AG04449 (cell line): Measurements from ENCODE around the gene FBXW8.

Experiments used
- CTCF ChIA-PET: fragments of 350-600 bp; formaldehyde crosslinking; extraction: SDS; loops from one replicate; lab custom pipeline; 2021; ENCODE audit warnings: antibody characterized with exemption; lab: Yijun Ruan, JAX
- POLR2A ChIA-PET: fragments of 400-600, 350-600 bp; formaldehyde crosslinking; extraction: SDS; loops from one replicate; lab custom pipeline; 2020; ENCODE audit warnings: antibody characterized with exemption, inconsistent platforms; lab: Yijun Ruan, JAX
- DNase-seq: peaks from one replicate; pipeline ENCODE4 v3.0.0-alpha.2; 2010; ENCODE audit warnings: low read depth, low spot score
- H3K4me3 ChIP-seq: 2 replicates; pipeline ENCODE4 v1.5.1; 2011; ENCODE audit warnings: low read depth, mild to moderate bottlenecking, control low read depth, low read length
- TF ChIP-seq, protein P1 (sequence below): IDR thresholded peaks from one replicate; pipeline ENCODE4 v1.5.1; 2011; ENCODE audit warnings: mild to moderate bottlenecking, moderate library complexity, low read length, control low read depth, inconsistent platforms; ENCODE audit not compliant: insufficient read depth; ENCODE audit errors: missing control alignments

The FBXW8 gene

DNA sequence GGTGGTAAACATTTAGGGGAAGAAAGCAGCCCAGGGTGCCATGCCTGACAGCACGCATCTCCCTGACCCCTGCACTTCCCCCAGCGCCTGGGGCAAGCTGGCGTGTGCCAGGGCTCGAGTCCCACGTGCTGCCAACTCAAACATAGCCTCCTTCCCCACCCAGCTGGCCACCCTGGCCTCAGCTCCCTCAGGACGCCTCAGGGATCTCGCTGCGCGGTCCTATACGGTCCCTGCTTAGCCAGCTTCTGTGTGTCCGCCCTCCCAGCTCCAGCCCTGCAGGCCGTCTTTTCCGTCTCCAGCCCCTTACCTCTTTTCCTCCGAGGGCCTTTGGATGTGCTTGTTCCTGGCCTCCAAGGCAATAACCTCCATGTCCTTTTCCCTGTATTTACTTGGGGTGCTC lies 117.5 kb downstream of the FBXW8 start:
- no peak overlapping the region for H3K4me3 ChIP-seq
- DNase-seq: no peak
- TF ChIP-seq, protein P1, sequence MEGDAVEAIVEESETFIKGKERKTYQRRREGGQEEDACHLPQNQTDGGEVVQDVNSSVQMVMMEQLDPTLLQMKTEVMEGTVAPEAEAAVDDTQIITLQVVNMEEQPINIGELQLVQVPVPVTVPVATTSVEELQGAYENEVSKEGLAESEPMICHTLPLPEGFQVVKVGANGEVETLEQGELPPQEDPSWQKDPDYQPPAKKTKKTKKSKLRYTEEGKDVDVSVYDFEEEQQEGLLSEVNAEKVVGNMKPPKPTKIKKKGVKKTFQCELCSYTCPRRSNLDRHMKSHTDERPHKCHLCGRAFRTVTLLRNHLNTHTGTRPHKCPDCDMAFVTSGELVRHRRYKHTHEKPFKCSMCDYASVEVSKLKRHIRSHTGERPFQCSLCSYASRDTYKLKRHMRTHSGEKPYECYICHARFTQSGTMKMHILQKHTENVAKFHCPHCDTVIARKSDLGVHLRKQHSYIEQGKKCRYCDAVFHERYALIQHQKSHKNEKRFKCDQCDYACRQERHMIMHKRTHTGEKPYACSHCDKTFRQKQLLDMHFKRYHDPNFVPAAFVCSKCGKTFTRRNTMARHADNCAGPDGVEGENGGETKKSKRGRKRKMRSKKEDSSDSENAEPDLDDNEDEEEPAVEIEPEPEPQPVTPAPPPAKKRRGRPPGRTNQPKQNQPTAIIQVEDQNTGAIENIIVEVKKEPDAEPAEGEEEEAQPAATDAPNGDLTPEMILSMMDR: no peak
- ChIA-PET CTCF (interaction anchor here (1.0 to 2.2 kb wide), 7 partner anchors 8 to 325 kb away, joined by 3 to 7 read pairs (median 4); no protein-coding TSS in a partner anchor), POLR2A (no interaction called here)

- ChIA-PET POLR2A (no interaction called here), CTCF (interaction anchor here (1.0 to 2.2 kb wide), 2 partner anchors 8 to 13 kb away, joined by 3 to 7 read pairs; no protein-coding TSS in a partner anchor)
- no peak overlapping the region for H3K4me3 ChIP-seq
- TF ChIP-seq, protein P1: no peak
- DNase-seq: no peak
Measured at GRCh38 chr12:117030187-117030900, 119.6 kb downstream of the FBXW8 start.

DNA sequence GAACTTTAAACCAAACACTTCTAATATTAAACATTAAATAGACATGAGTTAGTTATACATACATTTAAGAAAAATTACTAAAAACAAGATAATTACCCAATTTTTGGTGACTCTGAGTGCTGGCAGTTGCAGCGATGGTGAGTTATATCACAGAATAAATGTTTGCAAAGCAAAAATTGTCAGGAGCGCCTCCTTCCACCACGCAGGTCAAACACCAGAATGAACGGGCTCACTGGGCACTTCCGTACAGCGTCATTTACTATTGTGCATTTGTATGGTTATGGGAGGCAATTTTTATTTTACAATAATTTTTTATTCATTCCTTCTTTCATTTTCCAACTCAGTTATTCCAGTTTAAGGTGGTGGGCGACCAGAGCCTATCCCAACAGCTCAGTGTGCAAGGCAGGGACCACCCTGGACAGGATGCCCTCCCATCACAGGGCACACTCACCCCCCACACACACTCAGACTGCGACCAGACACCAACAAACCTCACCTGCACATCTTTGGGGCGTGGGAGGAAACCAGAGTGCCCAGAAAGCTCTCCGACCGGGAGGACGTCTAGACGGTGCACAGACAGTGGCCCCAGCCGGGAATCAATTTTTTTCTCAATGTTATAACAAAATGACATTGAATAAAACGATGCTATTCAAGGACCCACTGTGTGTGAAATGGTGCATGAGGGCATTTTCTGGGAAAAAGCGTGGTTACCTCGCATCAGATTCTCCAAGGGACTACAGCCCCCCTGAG lies 121.3 kb downstream of the FBXW8 start:
- TF ChIP-seq, protein P1: no peak
- CTCF ChIA-PET: interaction anchor here (1.3 kb wide), 1 partner anchor 14 kb away, joined by 3 read pairs; no protein-coding TSS in a partner anchor
- no peak overlapping the region for H3K4me3 ChIP-seq
- POLR2A ChIA-PET: no interaction called here
- no peak for DNase-seq

- no peak for DNase-seq
- TF ChIP-seq, protein P1: no peak
- H3K4me3 ChIP-seq: no peak overlapping the region
- ChIA-PET POLR2A (interaction anchor here (0.5 kb wide), 1 partner anchor 26 kb away, joined by 3 read pairs; no protein-coding TSS in a partner anchor), CTCF (interaction anchor here (1.3 kb wide), 1 partner anchor 15 kb away, joined by 3 read pairs; no protein-coding TSS in a partner anchor)
Measured at GRCh38 chr12:117032593-117033381, 122.0 kb downstream of the FBXW8 start.

DNA sequence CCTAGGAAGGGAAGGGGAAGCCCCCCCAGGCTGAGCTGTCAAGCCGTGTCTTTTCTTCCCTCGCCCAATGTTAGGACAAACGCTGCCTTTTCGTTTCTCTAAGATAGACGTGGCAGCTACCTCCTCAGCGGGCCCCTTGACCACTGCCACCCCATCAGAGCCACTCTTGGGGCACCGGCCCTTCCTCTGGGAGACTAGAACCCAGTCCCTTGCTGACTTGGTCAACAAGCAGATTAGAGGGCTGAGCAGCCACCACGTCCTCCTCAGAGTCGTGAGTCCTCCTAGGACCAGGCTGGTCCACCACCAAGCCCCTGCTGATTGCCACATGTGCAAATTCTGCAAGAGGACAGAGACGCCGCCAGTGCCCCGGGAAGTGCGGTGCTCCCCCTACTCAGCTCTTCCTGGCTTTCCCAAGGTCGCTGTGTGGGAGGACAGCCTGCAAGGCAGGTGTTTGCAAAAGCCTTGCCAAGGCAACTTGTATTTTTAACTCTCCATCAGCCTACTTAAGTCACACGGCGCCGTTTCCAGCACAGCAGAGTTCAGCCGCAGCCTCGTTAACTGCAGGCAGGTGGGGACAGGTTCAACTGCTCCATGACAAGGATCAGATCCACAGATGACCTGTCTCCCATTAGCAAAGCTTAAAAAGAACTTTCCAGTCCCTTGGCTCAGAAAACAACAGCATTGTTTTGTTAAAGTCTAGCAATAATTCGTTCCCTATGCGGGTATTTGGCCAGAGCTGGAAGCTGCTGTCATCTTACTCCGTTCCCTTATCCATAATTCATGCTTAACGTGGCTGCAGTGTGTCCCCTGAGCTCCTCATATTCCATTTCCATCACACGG lies 122.9 kb downstream of the FBXW8 start:
- no peak overlapping the region for H3K4me3 ChIP-seq
- no peak for DNase-seq
- ChIA-PET POLR2A (no interaction called here), CTCF (interaction anchor here (1.1 to 2.6 kb wide), 3 partner anchors 8 to 15 kb away, joined by 3 to 20 read pairs (median 4); no protein-coding TSS in a partner anchor)
- TF ChIP-seq, protein P1: no peak
